ENCODE data around the gene GPR55.

GRCh38 chr2:230863442-230864121, 61.5 kb downstream of the GPR55 start:
- TF ChIP-seq, protein P1, sequence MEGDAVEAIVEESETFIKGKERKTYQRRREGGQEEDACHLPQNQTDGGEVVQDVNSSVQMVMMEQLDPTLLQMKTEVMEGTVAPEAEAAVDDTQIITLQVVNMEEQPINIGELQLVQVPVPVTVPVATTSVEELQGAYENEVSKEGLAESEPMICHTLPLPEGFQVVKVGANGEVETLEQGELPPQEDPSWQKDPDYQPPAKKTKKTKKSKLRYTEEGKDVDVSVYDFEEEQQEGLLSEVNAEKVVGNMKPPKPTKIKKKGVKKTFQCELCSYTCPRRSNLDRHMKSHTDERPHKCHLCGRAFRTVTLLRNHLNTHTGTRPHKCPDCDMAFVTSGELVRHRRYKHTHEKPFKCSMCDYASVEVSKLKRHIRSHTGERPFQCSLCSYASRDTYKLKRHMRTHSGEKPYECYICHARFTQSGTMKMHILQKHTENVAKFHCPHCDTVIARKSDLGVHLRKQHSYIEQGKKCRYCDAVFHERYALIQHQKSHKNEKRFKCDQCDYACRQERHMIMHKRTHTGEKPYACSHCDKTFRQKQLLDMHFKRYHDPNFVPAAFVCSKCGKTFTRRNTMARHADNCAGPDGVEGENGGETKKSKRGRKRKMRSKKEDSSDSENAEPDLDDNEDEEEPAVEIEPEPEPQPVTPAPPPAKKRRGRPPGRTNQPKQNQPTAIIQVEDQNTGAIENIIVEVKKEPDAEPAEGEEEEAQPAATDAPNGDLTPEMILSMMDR (tag by site-specific recombination; IDR thresholded peaks at IDR 0.05) = no peak
- TF ChIP-seq ZNF530 (tag by site-specific recombination; IDR thresholded peaks at IDR 0.05; ENCODE audit: low read depth) = no peak
- TF ChIP-seq ZNF664 (tag by site-specific recombination; IDR thresholded peaks at IDR 0.05) = no peak
- no peak for TF ChIP-seq TCF7L2 (IDR thresholded peaks at IDR 0.05; ENCODE audit: borderline replicate concordance, low read depth, low read length)
- TF ChIP-seq ZNF133 (tag by site-specific recombination; IDR thresholded peaks at IDR 0.05) = no peak
- no peak for TF ChIP-seq PATZ1 (tag by site-specific recombination; IDR thresholded peaks at IDR 0.05)
- no peak for TF ChIP-seq ZNF10 (tag by site-specific recombination; IDR thresholded peaks at IDR 0.05)
